Osteoblast (primary cell): ENCODE results near the gene EI24. TPM values are rescaled to one million over a fixed set of nuclear protein-coding genes. Genes with fewer than 3 reads are reported as not detected.

ENCODE experiments used
- DNase-seq: peaks from one replicate; pipeline ENCODE4 v3.0.0; 2011; ENCODE audit warnings: low spot score, mixed read lengths; ENCODE audit not compliant: insufficient read length; ENCODE audit errors: missing footprints
- H2AFZ ChIP-seq: 2 replicates; pipeline ENCODE4 v1.6.0; 2011; ENCODE audit warnings: mild to moderate bottlenecking, low read length
- H3K27ac ChIP-seq: 2 replicates; pipeline ENCODE4 v1.5.1; 2011; ENCODE audit warnings: mild to moderate bottlenecking, low read depth, low read length, moderate library complexity
- H3K27me3 ChIP-seq: 2 replicates; pipeline ENCODE4 v1.6.0; 2012; ENCODE audit warnings: mild to moderate bottlenecking, control low read depth, inconsistent platforms, low read length, moderate library complexity; ENCODE audit not compliant: insufficient read depth
- H3K36me3 ChIP-seq: 2 replicates; pipeline ENCODE4 v1.5.1; 2011; ENCODE audit warnings: mild to moderate bottlenecking, low read length, control low read depth, moderate library complexity; ENCODE audit not compliant: insufficient read depth
- H3K4me1 ChIP-seq: 2 replicates; pipeline ENCODE4 v1.5.1; 2011; ENCODE audit warnings: mild to moderate bottlenecking, low read length, control low read depth, moderate library complexity; ENCODE audit not compliant: insufficient read depth
- H3K4me2 ChIP-seq: 2 replicates; pipeline ENCODE4 v1.6.0; 2011; ENCODE audit warnings: mild to moderate bottlenecking, low read length; ENCODE audit not compliant: insufficient read depth
- H3K4me3 ChIP-seq: fragments of 200-600 bp; sonication (generic); 3 replicates; pipeline ENCODE4 v1.5.1; 2012; ENCODE audit warnings: mild to moderate bottlenecking, low read length, inconsistent platforms; ENCODE audit not compliant: insufficient read depth
- H3K79me2 ChIP-seq: 2 replicates; pipeline ENCODE4 v1.6.0; 2012; ENCODE audit warnings: mild to moderate bottlenecking, low read length, control low read depth, inconsistent platforms; ENCODE audit not compliant: insufficient read depth
- H3K9me3 ChIP-seq: 2 replicates; pipeline ENCODE4 v1.5.1; 2011; ENCODE audit warnings: low read depth, low read length, control low read depth
- H4K20me1 ChIP-seq: 2 replicates; pipeline ENCODE4 v1.6.0; 2012; ENCODE audit warnings: mild to moderate bottlenecking, low read length, control low read depth; ENCODE audit not compliant: insufficient read depth
- small RNA-seq: library from RNA; depleted of rRNA; stranded (forward); fragments of <200 nt; gene quantifications from one replicate; pipeline ENCODE3, GENCODE V24; 2012
- total RNA-seq: library from RNA; depleted of rRNA; stranded (reverse); fragments of >200 nt; gene quantifications from 2 replicates; pipeline ENCODE4 v1.2.3, GENCODE V29; 2012
- TF ChIP-seq, protein P1 (sequence below): IDR thresholded peaks from 2 replicates; pipeline ENCODE4 v1.5.1; 2011; ENCODE audit warnings: mild to moderate bottlenecking, low read depth, low read length, moderate library complexity; ENCODE audit errors: extremely low read depth

The EI24 gene
- total RNA-seq, 1 donor, result 76.0 TPM

DNA sequence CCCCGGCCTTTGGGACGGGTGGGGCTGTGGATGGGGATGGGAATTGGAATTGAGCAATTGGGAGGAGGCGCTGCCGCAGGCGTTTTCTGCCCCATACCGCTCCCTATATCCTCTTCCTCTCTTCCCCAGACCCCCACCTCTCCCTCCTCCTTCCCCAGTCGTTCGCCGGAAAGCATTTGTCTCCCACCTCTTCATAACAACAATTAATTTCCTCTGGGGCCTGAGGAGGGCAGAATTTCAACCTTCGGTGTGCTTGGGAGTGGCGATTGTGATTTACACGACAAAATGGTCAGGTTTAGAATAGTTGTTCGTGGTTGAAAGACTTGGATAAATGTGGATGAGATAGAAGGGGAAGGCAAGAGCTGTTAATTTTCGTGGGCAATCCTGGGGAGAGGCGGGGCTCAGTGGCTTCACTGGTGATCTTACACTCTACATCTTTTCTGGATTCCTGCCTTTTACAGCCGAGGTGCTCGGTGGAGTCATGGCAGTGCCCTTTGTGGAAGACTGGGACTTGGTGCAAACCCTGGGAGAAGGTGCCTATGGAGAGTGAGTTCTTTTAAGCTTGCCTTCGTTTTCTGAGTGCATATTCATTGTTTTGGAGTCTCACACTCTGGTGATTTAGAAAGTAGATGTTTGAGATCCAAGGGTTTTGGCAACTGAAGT is 57.1 kb downstream of the EI24 start:
- TF ChIP-seq, protein P1, sequence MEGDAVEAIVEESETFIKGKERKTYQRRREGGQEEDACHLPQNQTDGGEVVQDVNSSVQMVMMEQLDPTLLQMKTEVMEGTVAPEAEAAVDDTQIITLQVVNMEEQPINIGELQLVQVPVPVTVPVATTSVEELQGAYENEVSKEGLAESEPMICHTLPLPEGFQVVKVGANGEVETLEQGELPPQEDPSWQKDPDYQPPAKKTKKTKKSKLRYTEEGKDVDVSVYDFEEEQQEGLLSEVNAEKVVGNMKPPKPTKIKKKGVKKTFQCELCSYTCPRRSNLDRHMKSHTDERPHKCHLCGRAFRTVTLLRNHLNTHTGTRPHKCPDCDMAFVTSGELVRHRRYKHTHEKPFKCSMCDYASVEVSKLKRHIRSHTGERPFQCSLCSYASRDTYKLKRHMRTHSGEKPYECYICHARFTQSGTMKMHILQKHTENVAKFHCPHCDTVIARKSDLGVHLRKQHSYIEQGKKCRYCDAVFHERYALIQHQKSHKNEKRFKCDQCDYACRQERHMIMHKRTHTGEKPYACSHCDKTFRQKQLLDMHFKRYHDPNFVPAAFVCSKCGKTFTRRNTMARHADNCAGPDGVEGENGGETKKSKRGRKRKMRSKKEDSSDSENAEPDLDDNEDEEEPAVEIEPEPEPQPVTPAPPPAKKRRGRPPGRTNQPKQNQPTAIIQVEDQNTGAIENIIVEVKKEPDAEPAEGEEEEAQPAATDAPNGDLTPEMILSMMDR, result peak; percentile 31

GRCh38 chr11:125627236-125627910 is 58.1 kb downstream of the EI24 start:
- Histone ChIP-seq H3K27me3 (no peaks in the 10 kb centered on the region), H3K27ac (peak overlapping the region; percentile 89), H3K79me2 (peaks cover 8% of the 10 kb centered on the region), H3K4me2 (peak overlapping the region; percentile 93), H2AFZ (peak overlapping the region; percentile 90), H3K36me3 (peaks cover 6% of the 10 kb centered on the region), H4K20me1 (no peaks in the 10 kb centered on the region), H3K4me1 (peaks cover 15% of the 10 kb centered on the region), H3K4me3 (peak overlapping the region; percentile 81), H3K9me3 (no peaks in the 10 kb centered on the region)
- TF ChIP-seq, protein P1, result no peak
- DNase-seq, result no peak

More for the DNA sequence above, 57.1 kb downstream of the EI24 start:
- H3K27me3 ChIP-seq, result no peaks in the 10 kb centered on the region
- no peaks in the 10 kb centered on the region for H3K9me3 ChIP-seq
- H3K79me2 ChIP-seq, result peaks cover 8% of the 10 kb centered on the region
- peaks cover 11% of the 10 kb centered on the region for H3K36me3 ChIP-seq
- H3K4me1 ChIP-seq, result peaks cover 24% of the 10 kb centered on the region
- no peaks in the 10 kb centered on the region for H4K20me1 ChIP-seq
- DNase-seq, result no peak
- peak overlapping the region; percentile 89 for H3K27ac ChIP-seq
- peak overlapping the region; percentile 90 for H2AFZ ChIP-seq
- peak overlapping the region; percentile 81 for H3K4me3 ChIP-seq
- peak overlapping the region; percentile 93 for H3K4me2 ChIP-seq

Small RNA genes lying within 50 kb of the gene (small RNA-seq; reads per million reads assigned to genes)
- gene RNU6-1156P, result not detected

Other genes with a start within 250 kb of the EI24 start
- 47.8 and 58.9 TPM in 2 replicates for gene FEZ1, start 73.2 kb upstream of the EI24 start, total RNA-seq
- 224 and 286 TPM in 2 replicates for gene STT3A, start 23.4 kb downstream of the EI24 start, total RNA-seq
- 16.6 and 22.4 TPM in 2 replicates for gene CHEK1, start 55.7 kb downstream of the EI24 start, total RNA-seq
- not detected in 2 replicates for gene ACRV1, start 111.4 kb downstream of the EI24 start, total RNA-seq
- not detected in 2 replicates for gene PATE1, start 176.8 kb downstream of the EI24 start, total RNA-seq
- gene PATE2, start 209.4 kb downstream of the EI24 start, total RNA-seq, result 0.29 and 0.36 TPM in 2 replicates
- not detected in 2 replicates for gene PATE3, start 218.7 kb downstream of the EI24 start, total RNA-seq